Heart right ventricle (tissue), 16 donors: ENCODE results near the gene ITSN1. TPM values are rescaled to one million over a fixed set of nuclear protein-coding genes. Genes with fewer than 3 reads are reported as not detected.

Experiments used
- ATAC-seq, 8 donors: fragments of 200-7000 bp; cut with Tn5 transposase; one replicate each; pipeline ENCODE4 v1.9.1; 2020; ENCODE audit warnings: mild to moderate bottlenecking in 8 of 8, moderate library complexity in 8 of 8, moderate number of reproducible peaks in 1 of 8
- DNase-seq, 2 donors: peaks; one replicate each; pipeline ENCODE4 v3.0.0-alpha.2; 2020
- H3K27ac ChIP-seq, 10 donors: fragments of 200-600 bp; sonication (generic) in 2 of 10; one replicate each; pipeline versions ENCODE4 v1.5.0 to v1.8.0; 2020 to 2022; ENCODE audit warnings: mild to moderate bottlenecking in 3 of 10
- H3K27me3 ChIP-seq, 7 donors: fragments of 200-600 bp; one replicate each; pipeline ENCODE4 v1.8.0; 2021 to 2022; ENCODE audit warnings: mild to moderate bottlenecking in 2 of 7
- H3K36me3 ChIP-seq, 9 donors: fragments of 200-600 bp; sonication (generic) in 1 of 9; one replicate each; pipeline versions ENCODE4 v1.5.0 to v1.8.0; 2020 to 2022; ENCODE audit warnings: mild to moderate bottlenecking in 2 of 9
- H3K4me1 ChIP-seq, 9 donors: fragments of 200-600 bp; sonication (generic) in 1 of 9; one replicate each; pipeline versions ENCODE4 v1.5.0 to v1.8.0; 2020 to 2022; ENCODE audit warnings: mild to moderate bottlenecking in 4 of 9
- H3K4me3 ChIP-seq, 10 donors: fragments of 200-600 bp; sonication (generic) in 2 of 10; one replicate each; pipeline versions ENCODE4 v1.5.0 to v1.8.0; 2020 to 2022; ENCODE audit warnings: mild to moderate bottlenecking in 7 of 10, moderate library complexity in 2 of 10
- H3K9me3 ChIP-seq, 11 donors: fragments of 200-600 bp in 10 of 11; sonication (generic) in 2 of 11; one replicate each; pipeline versions ENCODE4 v1.5.0 to v1.8.0; 2013 to 2022; ENCODE audit warnings: mild to moderate bottlenecking in 2 of 11, control low read depth in 1 of 11, moderate library complexity in 1 of 11
- CTCF ChIP-seq, 9 donors: fragments of 200-600 bp; sonication (generic) in 2 of 9; IDR thresholded peaks; one replicate each; pipeline versions ENCODE4 v1.5.0 to v1.8.0; 2021 to 2022; ENCODE audit warnings: antibody characterized with exemption in 9 of 9, mild to moderate bottlenecking in 5 of 9, moderate library complexity in 1 of 9
- WGBS, 2 donors: extraction: QIAGEN DNeasy Blood & Tissue Kit; methylation state at CpG; one replicate each; pipeline ENCODE4 v1.1.7; 2013; ENCODE audit warnings: inconsistent platforms in 1 of 2; 5-methylcytosine and 5-hydroxymethylcytosine counted together
- intact Hi-C, 10 donors: fragments of 100-400 bp; cut with DNase I; formaldehyde crosslinking; loops; one replicate each; pipeline versions ENCODE4 v1.11.1 to v1.14.2; 2022
- polyA plus RNA-seq, 2 donors: library from polyadenylated mRNA; stranded (reverse); fragments of 200-250 nt; gene quantifications; one replicate each; pipeline ENCODE4 v1.2.3, GENCODE V29; 2013
- total RNA-seq, 10 donors: library from RNA; stranded (reverse); fragmentation: NEBNext Ultra II Directional in 3 of 10; extraction: Animal tissue kit (Norgen Biotek cat#: 25700) in 3 of 10; gene quantifications; one replicate each; pipeline versions ENCODE4 v1.2.1 to v1.2.4, GENCODE V29; 2021 to 2023
- donor health status: Arrhythmogenic right ventricular cardiomyopathy.
- donor health status: ischemic (EF 13 %, LVEDD 7.1; RV severe dilation, severe dysfunction).
- donor health status: healthy with polysubstance abuse.
- donor health status: DM: no; HTN: yes; CAD: no.
- donor health status: DM: no; HTN: no; CAD: no.
- donor health status: ischemic (EF 25% LVEDD 6.9; RV normal size, moderate dysfunction).
- donor health status: ischemic (EF 25% LVEDD 5.7; RV mildly dilated, moderate dysfunction).
- donor health status: healthy.
- donor health status: DM: yes; HTN: yes; CAD: no.
- donor health status: Ischemic cardiomyopathy.
- donor health status: ischemic (EF 35%, LVEDD 5.7; RV mildly dilated, moderate dysfunction).
- donor health status: nonischemic (EF 11% LVEDD 7.7; RV severe dilation, severe dysfunction).
- donor health status: DM: yes; HTN: yes; CAD: no.
- donor health status: PGD.
- donor health status: ischemic (EF 29% LVEDD 5.4; RV normal size, mild dysfunction).
- donor health status: nonischemic (EF 23%, LVEDD 6.1; RV moderate dilation, normal function).

The ITSN1 gene
- total and polyA plus RNA-seq, 12 donors: 14.6 to 47.3 (median 32.3) TPM

- H3K4me3 ChIP-seq: no peak overlapping the region
Measured at GRCh38 chr21:33885172-33885514, 242.8 kb downstream of the ITSN1 start.

GRCh38 chr21:33886321-33886720, 244.0 kb downstream of the ITSN1 start:
- TF ChIP-seq CTCF (IDR thresholded peaks at IDR 0.05): no peak
- no peaks in the 10 kb centered on the region for H3K36me3 ChIP-seq
- peaks cover 0 to 6% (median 0%) of the 10 kb centered on the region in 7 donors for H3K27me3 ChIP-seq
- intact Hi-C loops: no loop called here
- no peaks in the 10 kb centered on the region for H3K4me1 ChIP-seq
- H3K4me3 ChIP-seq: no peak overlapping the region
- ATAC-seq (no peak), DNase-seq (no peak)
- no peaks in the 10 kb centered on the region for H3K9me3 ChIP-seq
- 90 to 94% methylated on average over 11 of the region's 11 CpGs for WGBS, 2 donors
- H3K27ac ChIP-seq: no peak overlapping the region

More at GRCh38 chr21:33885172-33885514, 242.8 kb downstream of the ITSN1 start:
- intact Hi-C loops: no loop called here
- peaks cover 0 to 6% (median 0%) of the 10 kb centered on the region in 7 donors for H3K27me3 ChIP-seq
- H3K27ac ChIP-seq: no peak overlapping the region
- no peak for ATAC-seq
- H3K4me1 ChIP-seq: no peaks in the 10 kb centered on the region
- 88 to 94% methylated on average over 7 of the region's 7 CpGs for WGBS, 2 donors
- DNase-seq: no peak
- no peaks in the 10 kb centered on the region for H3K36me3 ChIP-seq
- no peaks in the 10 kb centered on the region for H3K9me3 ChIP-seq
- TF ChIP-seq CTCF (IDR thresholded peaks at IDR 0.05): no peak

GRCh38 chr21:33890187-33890586, 247.9 kb downstream of the ITSN1 start:
- no peaks in the 10 kb centered on the region for H3K36me3 ChIP-seq
- no peak overlapping the region for H3K4me3 ChIP-seq
- H3K27me3 ChIP-seq: peaks cover 0 to 6% (median 0%) of the 10 kb centered on the region in 7 donors
- ATAC-seq (no peak), DNase-seq (no peak)
- no peak overlapping the region for H3K27ac ChIP-seq
- H3K4me1 ChIP-seq: peaks cover 0 to 18% (median 8%) of the 10 kb centered on the region in 9 donors
- intact Hi-C loops: loop anchor here in 6 of 10 donors (5.0 to 10.0 kb wide), 3 partner anchors 125 to 248 kb away; partner anchors contain the start of genes CRYZL1 (in 6 of the 6) and ITSN1 (in 6 of the 6)
- no peak for TF ChIP-seq CTCF (IDR thresholded peaks at IDR 0.05)
- WGBS, 2 donors: 93 to 95% methylated on average over 5 of the region's 5 CpGs
- H3K9me3 ChIP-seq: no peaks in the 10 kb centered on the region

- DNase-seq: no peak
- Histone ChIP-seq H3K27me3 (no peaks in the 10 kb centered on the region), H3K4me3 (no peak overlapping the region), H3K27ac (no peak overlapping the region), H3K4me1 (peaks cover 0 to 18% (median 8%) of the 10 kb centered on the region in 9 donors), H3K36me3 (no peaks in the 10 kb centered on the region), H3K9me3 (no peaks in the 10 kb centered on the region)
- intact Hi-C loops: loop anchor here in 6 of 10 donors (5.0 to 10.0 kb wide), 3 partner anchors 128 to 251 kb away; partner anchors contain the start of genes CRYZL1 (in 6 of the 6) and ITSN1 (in 6 of the 6)
- 77 to 84% methylated on average over 8 of the region's 8 CpGs for WGBS, 2 donors
- no peak for TF ChIP-seq CTCF (IDR thresholded peaks at IDR 0.05)
- ATAC-seq: no peak
Measured at GRCh38 chr21:33892853-33893252, 250.6 kb downstream of the ITSN1 start.
